A549 (cell line): ENCODE data around the gene FEZF1. TPM values are rescaled to one million over a fixed set of nuclear protein-coding genes. Genes with fewer than 3 reads are reported as not detected.

Experiments used
- ATAC-seq, 2 experiments: fragments of 200-7000 bp in 1 of 2; fragments of >200 bp in 1 of 2; cut with Nextera tagmentation in 1 of 2; cut with Tn5 transposase in 1 of 2; 3 replicates each; pipeline versions ENCODE4 v1.8.0 to v1.9.1; 2018 to 2020; ENCODE audit warnings: mild to moderate bottlenecking in 1 of 2, moderate library complexity in 1 of 2
- CTCF ChIA-PET: fragments of 300-600 bp; sonication (Branson Sonifier 250); formaldehyde crosslinking; extraction: SDS; loops from one replicate; lab custom pipeline; 2021; ENCODE audit warnings: antibody characterized with exemption, inconsistent platforms; lab: Yijun Ruan, JAX
- POLR2A ChIA-PET: fragments of 350-600 bp; formaldehyde crosslinking; extraction: SDS; loops from one replicate; lab custom pipeline; 2021; ENCODE audit warnings: antibody characterized with exemption, inconsistent platforms; lab: Yijun Ruan, JAX
- DNase-seq, 2 experiments: peaks; one replicate each; pipeline versions ENCODE4 v3.0.0 to v3.0.0-alpha.2; 2011 to 2016; ENCODE audit warnings: low read depth in 1 of 2, low spot score in 1 of 2
- FAIRE-seq: peaks from 2 replicates; lab custom pipeline; 2011; peaks lifted over from hg19 to GRCh38; lab: Jason Lieb, UNC
- H3K27ac ChIP-seq, 2 experiments: fragments of >200 bp; sonication (Bioruptor Twin); formaldehyde crosslinking; 3 replicates each; pipeline ENCODE4 v1.5.1; 2016 to 2017
- H3K4me1 ChIP-seq: fragments of >200 bp; sonication (Bioruptor Twin); formaldehyde crosslinking; 3 replicates; pipeline ENCODE4 v1.6.1; 2016
- H3K4me2 ChIP-seq: fragments of >200 bp; sonication (Bioruptor Twin); formaldehyde crosslinking; 3 replicates; pipeline ENCODE4 v1.6.1; 2016
- H3K4me3 ChIP-seq: fragments of >200 bp; sonication (Bioruptor Twin); formaldehyde crosslinking; 3 replicates; pipeline ENCODE4 v1.5.1; 2016
- H3K9me3 ChIP-seq: fragments of >200 bp; sonication (Bioruptor Twin); formaldehyde crosslinking; 3 replicates; pipeline ENCODE4 v1.6.1; 2016
- CBX2 ChIP-seq: fragments of 200-600 bp; sonication (generic); IDR thresholded peaks from 2 replicates; pipeline ENCODE4 v1.6.1; 2016; ENCODE audit warnings: low read depth, mild to moderate bottlenecking, borderline replicate concordance
- CHD4 ChIP-seq: fragments of 200-600 bp; sonication (generic); IDR thresholded peaks from 2 replicates; pipeline ENCODE4 v1.6.1; 2016; ENCODE audit warnings: antibody characterized with exemption, mild to moderate bottlenecking, borderline replicate concordance
- CTCF ChIP-seq: fragments of >200 bp; sonication (Bioruptor Twin); formaldehyde crosslinking; IDR thresholded peaks from 3 replicates; pipeline ENCODE4 v1.5.1; 2016
- EP300 ChIP-seq, 2 experiments: fragments of >200 bp; sonication (Bioruptor Twin); formaldehyde crosslinking; IDR thresholded peaks; 2 replicates in 1 of 2; 3 replicates in 1 of 2; pipeline ENCODE4 v1.6.1; 2016 to 2017
- ESRRA ChIP-seq: fragments of 150-350 bp; IDR thresholded peaks from 2 replicates; pipeline ENCODE4 v1.6.1; 2014; ENCODE audit warnings: mild to moderate bottlenecking, low read length, borderline replicate concordance
- FOSL2 ChIP-seq, 2 experiments: fragments of 450-650 bp in 1 of 2; fragments of >200 bp in 1 of 2; sonication (Bioruptor Twin) in 1 of 2; formaldehyde crosslinking; IDR thresholded peaks; 2 replicates each; pipeline versions ENCODE4 v1.5.0 to v1.6.1; 2016 to 2020; ENCODE audit warnings: mild to moderate bottlenecking in 1 of 2, moderate library complexity in 1 of 2
- FOXS1 ChIP-seq: fragments of 250-450 bp; sonication (Bioruptor Pico); IDR thresholded peaks from 2 replicates; pipeline ENCODE4 v1.5.0; 2020; ENCODE audit warnings: mild to moderate bottlenecking, moderate library complexity
- GATA3 ChIP-seq: IDR thresholded peaks from 2 replicates; pipeline ENCODE4 v1.6.1; 2012; ENCODE audit warnings: borderline replicate concordance
- HEYL ChIP-seq: fragments of 250-450 bp; sonication (Bioruptor Pico); IDR thresholded peaks from 2 replicates; pipeline ENCODE4 v1.8.0; 2021; ENCODE audit warnings: mild to moderate bottlenecking, moderate library complexity
- HOXA7 ChIP-seq: fragments of 250-450 bp; sonication (Bioruptor Pico); IDR thresholded peaks from 2 replicates; pipeline ENCODE4 v1.5.0; 2020; ENCODE audit warnings: mild to moderate bottlenecking, moderate library complexity
- HOXB5 ChIP-seq: fragments of 250-450 bp; sonication (Bioruptor Pico); IDR thresholded peaks from 2 replicates; pipeline ENCODE4 v1.5.0; 2020; ENCODE audit warnings: mild to moderate bottlenecking, moderate library complexity
- JUN ChIP-seq, 2 experiments: fragments of >200 bp; sonication (Bioruptor Twin); formaldehyde crosslinking; IDR thresholded peaks; 2 replicates in 1 of 2; 3 replicates in 1 of 2; pipeline ENCODE4 v1.6.1; 2016 to 2017
- KDM1A ChIP-seq: fragments of 200-600 bp; sonication (generic); IDR thresholded peaks from 2 replicates; pipeline ENCODE4 v1.6.1; 2016; ENCODE audit warnings: low read depth, mild to moderate bottlenecking
- KDM5A ChIP-seq: fragments of 200-600 bp; sonication (generic); IDR thresholded peaks from 2 replicates; pipeline ENCODE4 v1.6.1; 2016; ENCODE audit warnings: antibody characterized with exemption, mild to moderate bottlenecking
- MAFK ChIP-seq: fragments of 450-650 bp; IDR thresholded peaks from 2 replicates; pipeline ENCODE4 v1.6.1; 2014; ENCODE audit not compliant: partially characterized antibody
- NFE2L2 ChIP-seq: fragments of 150-350 bp; conservative IDR thresholded peaks from 2 replicates; pipeline ENCODE4 v1.6.1; 2014; ENCODE audit warnings: low read length
- NPAS2 ChIP-seq: fragments of 250-450 bp; sonication (Bioruptor Pico); IDR thresholded peaks from 2 replicates; pipeline ENCODE4 v1.8.0; 2022; ENCODE audit warnings: mild to moderate bottlenecking, moderate library complexity, borderline replicate concordance
- NR3C1 ChIP-seq: fragments of >200 bp; sonication (Bioruptor Twin); formaldehyde crosslinking; IDR thresholded peaks from 3 replicates; pipeline ENCODE4 v1.6.1; 2017
- POLR2A ChIP-seq: IDR thresholded peaks from 2 replicates; pipeline ENCODE4 v1.6.1; 2012; ENCODE audit warnings: mild to moderate bottlenecking, low read length
- POLR2AphosphoS2 ChIP-seq: conservative IDR thresholded peaks from 2 replicates; pipeline ENCODE4 v1.6.1; 2012; ENCODE audit warnings: low read length, improper control_type of control experiment, inconsistent platforms
- RAD21 ChIP-seq, 2 experiments: fragments of >200 bp in 1 of 2; sonication (Bioruptor Twin) in 1 of 2; formaldehyde crosslinking in 1 of 2; IDR thresholded peaks in 1 of 2; conservative IDR thresholded peaks in 1 of 2; 2 replicates in 1 of 2; 3 replicates in 1 of 2; pipeline ENCODE4 v1.6.1; 2012 to 2018; ENCODE audit warnings: inconsistent platforms in 1 of 2
- RFX5 ChIP-seq: fragments of 450-650 bp; IDR thresholded peaks from 2 replicates; pipeline ENCODE4 v1.7.1; 2014; ENCODE audit warnings: antibody characterized with exemption, mild to moderate bottlenecking, moderate library complexity
- SREBF2 ChIP-seq: fragments of 450-650 bp; IDR thresholded peaks from 2 replicates; pipeline ENCODE4 v1.6.1; 2014; ENCODE audit warnings: mild to moderate bottlenecking, moderate library complexity
- TFCP2L1 ChIP-seq: fragments of 250-450 bp; sonication (Bioruptor Pico); IDR thresholded peaks from 2 replicates; pipeline ENCODE4 v1.5.0; 2021; ENCODE audit warnings: mild to moderate bottlenecking
- USF2 ChIP-seq: fragments of 450-650 bp; IDR thresholded peaks from 2 replicates; pipeline ENCODE4 v1.6.1; 2014; ENCODE audit warnings: antibody characterized with exemption
- ZNF302 ChIP-seq: fragments of 250-450 bp; sonication (Bioruptor Pico); IDR thresholded peaks from 2 replicates; pipeline ENCODE4 v1.9.0; 2021; ENCODE audit warnings: inconsistent platforms, mild to moderate bottlenecking, moderate library complexity
- WGBS: methylation state at CpG from one replicate; pipeline ENCODE4 v1.1.6; 2017; ENCODE audit errors: missing lambda C conversion rate; 5-methylcytosine and 5-hydroxymethylcytosine counted together
- polyA plus RNA-seq, 4 experiments: library from polyadenylated mRNA; depleted of rRNA in 3 of 4; stranded (reverse); fragments of >200 nt; fragmentation: RNase III in 1 of 4; extraction: RNeasy Plus Mini Kit Qiagen cat#74134 plus additional on column Dnase treatment in 1 of 4; gene quantifications; 2 replicates in 3 of 4; 3 replicates in 1 of 4; pipeline ENCODE4 v1.2.3, GENCODE V29; 2011 to 2017
- TF ChIP-seq, protein P1 (sequence below): fragments of >200 bp; sonication (Bioruptor Twin); formaldehyde crosslinking; IDR thresholded peaks from 3 replicates; pipeline ENCODE4 v1.6.1; 2016
- TF ChIP-seq, protein P2 (sequence below): fragments of 250-450 bp; sonication (Bioruptor Pico); IDR thresholded peaks from 2 replicates; pipeline ENCODE4 v1.5.0; 2021; ENCODE audit warnings: mild to moderate bottlenecking, moderate library complexity, borderline replicate concordance

FEZF1 gene
- polyA plus RNA-seq, 2 of the 4 experiments (the other 2 are of a cell fraction) = not detected

GRCh38 chr7:122329145-122329802 lies 24.7 kb upstream of the FEZF1 start:
- no peak for DNase-seq
- no peak for FAIRE-seq
- Histone ChIP-seq H3K27ac (no peak overlapping the region), H3K4me2 (no peak overlapping the region), H3K9me3 (no peaks in the 10 kb centered on the region), H3K4me1 (no peaks in the 10 kb centered on the region), H3K4me3 (no peak overlapping the region)
- 22% methylated on average over 8 of the region's 8 CpGs for WGBS
- POLR2A ChIA-PET = no interaction called here
- CTCF ChIA-PET = no interaction called here
- TF ChIP-seq CTCF = no peak
- TF ChIP-seq MAFK = no peak
- no peak for TF ChIP-seq HOXB5 (CRISPR knock-in tag)
- TF ChIP-seq EP300 (IDR thresholded peaks at IDR 0.05) = no peak
- TF ChIP-seq ZNF302 (CRISPR knock-in tag) = no peak
- TF ChIP-seq TFCP2L1 (CRISPR knock-in tag) = no peak
- no peak for TF ChIP-seq NPAS2 (CRISPR knock-in tag)
- TF ChIP-seq NFE2L2 = no peak
- TF ChIP-seq, protein P1, sequence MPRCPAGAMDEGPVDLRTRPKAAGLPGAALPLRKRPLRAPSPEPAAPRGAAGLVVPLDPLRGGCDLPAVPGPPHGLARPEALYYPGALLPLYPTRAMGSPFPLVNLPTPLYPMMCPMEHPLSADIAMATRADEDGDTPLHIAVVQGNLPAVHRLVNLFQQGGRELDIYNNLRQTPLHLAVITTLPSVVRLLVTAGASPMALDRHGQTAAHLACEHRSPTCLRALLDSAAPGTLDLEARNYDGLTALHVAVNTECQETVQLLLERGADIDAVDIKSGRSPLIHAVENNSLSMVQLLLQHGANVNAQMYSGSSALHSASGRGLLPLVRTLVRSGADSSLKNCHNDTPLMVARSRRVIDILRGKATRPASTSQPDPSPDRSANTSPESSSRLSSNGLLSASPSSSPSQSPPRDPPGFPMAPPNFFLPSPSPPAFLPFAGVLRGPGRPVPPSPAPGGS = no peak
- TF ChIP-seq CHD4 = no peak
- TF ChIP-seq HOXA7 (CRISPR knock-in tag) = no peak
- TF ChIP-seq JUN (IDR thresholded peaks at IDR 0.05) = no peak
- no peak for TF ChIP-seq POLR2AphosphoS2
- ATAC-seq = no peak

- H3K27ac ChIP-seq = no peak overlapping the region
- ChIA-PET CTCF (no interaction called here), POLR2A (no interaction called here)
- H3K4me3 ChIP-seq = no peak overlapping the region
- ATAC-seq (no peak), FAIRE-seq (no peak), DNase-seq (no peak)
- TF ChIP-seq ESRRA = no peak
- TF ChIP-seq RAD21 (conservative IDR thresholded peaks at IDR 0.05 in 1 of 2, IDR thresholded peaks at IDR 0.05 in 1 of 2) = no peak
- TF ChIP-seq POLR2A = no peak
- TF ChIP-seq FOXS1 (CRISPR knock-in tag) = no peak
- TF ChIP-seq NR3C1 = no peak
- no peak for TF ChIP-seq HOXB5 (CRISPR knock-in tag)
- no peak for TF ChIP-seq RFX5
- TF ChIP-seq KDM5A = no peak
- no peaks in the 10 kb centered on the region for H3K4me1 ChIP-seq
- H3K4me2 ChIP-seq = no peak overlapping the region
- 24% methylated on average over 3 of the region's 3 CpGs for WGBS
- H3K9me3 ChIP-seq = no peaks in the 10 kb centered on the region
Measured at GRCh38 chr7:122327969-122328368, 23.4 kb upstream of the FEZF1 start.

DNA sequence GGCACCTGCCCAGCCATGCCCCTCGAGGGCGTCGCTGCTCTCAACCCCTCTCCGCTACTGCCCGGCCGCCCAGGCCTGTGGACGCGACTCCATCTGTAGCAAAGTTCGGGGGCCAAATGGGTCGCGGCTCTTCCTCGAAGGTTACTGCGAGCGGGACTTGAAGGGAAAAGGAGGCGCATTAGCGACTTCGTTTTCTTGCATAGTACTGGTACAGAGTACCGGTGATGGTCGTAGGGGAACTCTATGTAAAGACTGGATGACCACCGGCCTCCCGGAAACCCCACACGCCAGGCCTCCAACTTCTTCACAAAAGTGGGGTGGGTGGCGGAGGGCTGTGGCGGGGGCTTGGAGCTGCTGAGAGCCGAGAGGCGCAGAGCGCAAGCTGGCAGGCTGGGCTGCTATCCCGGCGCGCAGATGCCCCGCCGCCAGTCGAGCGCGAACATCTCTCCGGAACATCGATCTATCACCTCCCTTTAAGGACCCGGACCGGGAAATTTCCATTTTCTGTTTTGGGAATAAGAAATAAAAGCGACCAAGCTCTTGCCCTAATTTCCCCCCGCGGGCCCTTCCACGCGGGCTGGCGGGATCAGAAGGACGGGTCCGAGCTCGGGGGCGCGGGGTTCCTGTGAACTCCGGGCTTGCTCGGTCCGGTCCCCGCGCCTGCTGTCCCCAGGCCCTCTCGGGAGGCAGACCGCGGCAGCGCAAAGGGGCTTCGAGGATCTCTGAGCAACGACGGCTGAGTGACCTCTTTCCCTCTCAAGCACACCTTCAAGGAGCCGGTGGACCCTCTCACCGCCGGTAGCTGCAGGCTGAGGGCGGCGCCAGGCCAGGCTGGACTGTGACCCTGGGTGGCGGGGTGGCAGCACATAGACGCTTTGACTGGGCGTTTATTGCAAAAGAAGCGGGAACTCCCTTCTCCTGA lies 12.2 kb upstream of the FEZF1 start:
- Histone ChIP-seq H3K27ac (no peak overlapping the region), H3K4me1 (no peaks in the 10 kb centered on the region), H3K4me3 (no peak overlapping the region), H3K4me2 (peak overlapping the region; percentile 42), H3K9me3 (no peaks in the 10 kb centered on the region)
- CTCF ChIA-PET = no interaction called here
- 24% methylated on average over 36 of the region's 71 CpGs for WGBS
- POLR2A ChIA-PET = no interaction called here
- no peak for DNase-seq
- ATAC-seq = peak in 1 of 2 experiments; percentile 52; a peak in 3 of 6 replicates
- no peak for FAIRE-seq
- TF ChIP-seq HEYL (CRISPR knock-in tag) (no peak), SREBF2 (no peak), FOSL2 (IDR thresholded peaks at IDR 0.05) (no peak), FOSL2 (CRISPR knock-in tag; IDR thresholded peaks at IDR 0.05) (no peak), KDM1A (no peak), CBX2 (no peak), GATA3 (no peak), USF2 (no peak)
- TF ChIP-seq, protein P2, sequence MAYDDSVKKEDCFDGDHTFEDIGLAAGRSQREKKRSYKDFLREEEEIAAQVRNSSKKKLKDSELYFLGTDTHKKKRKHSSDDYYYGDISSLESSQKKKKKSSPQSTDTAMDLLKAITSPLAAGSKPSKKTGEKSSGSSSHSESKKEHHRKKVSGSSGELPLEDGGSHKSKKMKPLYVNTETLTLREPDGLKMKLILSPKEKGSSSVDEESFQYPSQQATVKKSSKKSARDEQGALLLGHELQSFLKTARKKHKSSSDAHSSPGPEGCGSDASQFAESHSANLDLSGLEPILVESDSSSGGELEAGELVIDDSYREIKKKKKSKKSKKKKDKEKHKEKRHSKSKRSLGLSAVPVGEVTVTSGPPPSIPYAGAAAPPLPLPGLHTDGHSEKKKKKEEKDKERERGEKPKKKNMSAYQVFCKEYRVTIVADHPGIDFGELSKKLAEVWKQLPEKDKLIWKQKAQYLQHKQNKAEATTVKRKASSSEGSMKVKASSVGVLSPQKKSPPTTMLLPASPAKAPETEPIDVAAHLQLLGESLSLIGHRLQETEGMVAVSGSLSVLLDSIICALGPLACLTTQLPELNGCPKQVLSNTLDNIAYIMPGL = no peak
